ENCODE measurements around the gene RPL29.

The RPL29 gene

GRCh38 chr3:52028572-52028971, 32.9 kb upstream of the RPL29 start:
- in situ Hi-C loops (cut with HindIII; ENCODE audit: low sequenced_read_pairs): no loop called here

GRCh38 chr3:52026041-52026440, 30.3 kb upstream of the RPL29 start:
- in situ Hi-C loops (cut with HindIII; ENCODE audit: low sequenced_read_pairs): no loop called here

GRCh38 chr3:52025453-52025852, 29.8 kb upstream of the RPL29 start:
- in situ Hi-C loops (cut with HindIII; ENCODE audit: low sequenced_read_pairs): no loop called here

GRCh38 chr3:52024765-52025452, 29.2 kb upstream of the RPL29 start:
- in situ Hi-C loops (cut with HindIII; ENCODE audit: low sequenced_read_pairs): no loop called here

- in situ Hi-C loops (cut with HindIII; ENCODE audit: low sequenced_read_pairs): no loop called here
Measured at GRCh38 chr3:52023860-52024764, 28.4 kb upstream of the RPL29 start.

GRCh38 chr3:52023101-52023770, 27.5 kb upstream of the RPL29 start:
- in situ Hi-C loops (cut with HindIII; ENCODE audit: low sequenced_read_pairs): no loop called here

- in situ Hi-C loops (cut with HindIII; ENCODE audit: low sequenced_read_pairs): no loop called here
Measured at GRCh38 chr3:52022323-52023100, 26.8 kb upstream of the RPL29 start.

GRCh38 chr3:52021489-52022268, 26.0 kb upstream of the RPL29 start:
- in situ Hi-C loops (cut with HindIII; ENCODE audit: low sequenced_read_pairs): no loop called here

- in situ Hi-C loops (cut with HindIII; ENCODE audit: low sequenced_read_pairs): no loop called here
Measured at GRCh38 chr3:52020796-52021195, 25.1 kb upstream of the RPL29 start.

- in situ Hi-C loops (cut with HindIII; ENCODE audit: low sequenced_read_pairs): no loop called here
Measured at GRCh38 chr3:52019352-52020080, 23.8 kb upstream of the RPL29 start.

GRCh38 chr3:52018319-52019000, 22.8 kb upstream of the RPL29 start:
- in situ Hi-C loops (cut with HindIII; ENCODE audit: low sequenced_read_pairs): no loop called here

- in situ Hi-C loops (cut with HindIII; ENCODE audit: low sequenced_read_pairs): no loop called here
Measured at GRCh38 chr3:52017586-52017985, 21.9 kb upstream of the RPL29 start.

GRCh38 chr3:52015438-52016228, 19.9 kb upstream of the RPL29 start:
- in situ Hi-C loops (cut with HindIII; ENCODE audit: low sequenced_read_pairs): no loop called here

- in situ Hi-C loops (cut with HindIII; ENCODE audit: low sequenced_read_pairs): loop anchor here (5.0 kb wide), 1 partner anchor 93 kb away; no protein-coding TSS in a partner anchor
Measured at GRCh38 chr3:52014613-52015012, 18.9 kb upstream of the RPL29 start.

- in situ Hi-C loops (cut with HindIII; ENCODE audit: low sequenced_read_pairs): loop anchor here (5.0 kb wide), 1 partner anchor 93 kb away; no protein-coding TSS in a partner anchor
Measured at GRCh38 chr3:52013802-52014598, 18.3 kb upstream of the RPL29 start.

GRCh38 chr3:52012699-52013098, 17.0 kb upstream of the RPL29 start:
- in situ Hi-C loops (cut with HindIII; ENCODE audit: low sequenced_read_pairs): loop anchor here (5.0 kb wide), 1 partner anchor 95 kb away; no protein-coding TSS in a partner anchor

GRCh38 chr3:52010431-52010830, 14.7 kb upstream of the RPL29 start:
- in situ Hi-C loops (cut with HindIII; ENCODE audit: low sequenced_read_pairs): loop anchor here (5.0 kb wide), 1 partner anchor 97 kb away; no protein-coding TSS in a partner anchor
